ENCODE measurements around the gene BEAN1.

GRCh38 chr16:66440271-66440802 lies 13.2 kb downstream of the BEAN1 start:
- TF ChIP-seq CTCF (IDR thresholded peaks at IDR 0.05) (no peak), POLR2AphosphoS5 (IDR thresholded peaks at IDR 0.05) (no peak), EP300 (IDR thresholded peaks at IDR 0.05) (no peak)
